Stimulated activated CD8-positive, alpha-beta memory T cell treated with anti-CD3 and anti-CD28 coated beads, Interleukin-4, amount 100 ng/mL, for 4 hours (primary cell): Measurements from ENCODE around the gene TIMP2.

Experiments used
- DNase-seq, 2 donors: peaks; one replicate each; pipeline ENCODE4 v3.0.0-alpha.2; 2020; ENCODE audit warnings: low read depth in 2 of 2, low spot score in 1 of 2

TIMP2 gene

GRCh38 chr17:78819806-78820792, 105.1 kb downstream of the TIMP2 start:
- DNase-seq: no peak

- no peak for DNase-seq
These were observed 105.8 kb downstream of the TIMP2 start for GRCh38 chr17:78819402-78819801.

- DNase-seq: no peak
These were observed 106.3 kb downstream of the TIMP2 start for GRCh38 chr17:78818932-78819331.

- no peak for DNase-seq
These were observed 106.9 kb downstream of the TIMP2 start for GRCh38 chr17:78818152-78818846.

- DNase-seq: peak in 1 of 2 donors; percentile 43
These were observed 108.1 kb downstream of the TIMP2 start for GRCh38 chr17:78817123-78817522.

GRCh38 chr17:78815696-78816095, 109.5 kb downstream of the TIMP2 start:
- DNase-seq: no peak

GRCh38 chr17:78812855-78813254, 112.3 kb downstream of the TIMP2 start:
- no peak for DNase-seq

GRCh38 chr17:78808163-78808562, 117.0 kb downstream of the TIMP2 start:
- no peak for DNase-seq

GRCh38 chr17:78806451-78806850, 118.7 kb downstream of the TIMP2 start:
- DNase-seq: peak in 1 of 2 donors; percentile 37

GRCh38 chr17:78805301-78805700, 119.9 kb downstream of the TIMP2 start:
- peak in 1 of 2 donors; percentile 63 for DNase-seq

GRCh38 chr17:78804777-78805176, 120.4 kb downstream of the TIMP2 start:
- DNase-seq: no peak

GRCh38 chr17:78803186-78803845, 121.9 kb downstream of the TIMP2 start:
- no peak for DNase-seq
